Neural cell (in vitro differentiated cells): ENCODE measurements around the gene RBM38. TPM values are rescaled to one million over a fixed set of nuclear protein-coding genes. Genes with fewer than 3 reads are reported as not detected.

Source experiments
- H2AFZ ChIP-seq: fragments of 200-600, 300-800 bp; sonication (generic), shearing (Covaris generic); 2 replicates; pipeline ENCODE4 v1.6.0; 2014; ENCODE audit warnings: low read depth, mild to moderate bottlenecking, antibody characterized with exemption, low read length, moderate library complexity
- H3F3A ChIP-seq: fragments of 200-600 bp; shearing (Covaris generic); 2 replicates; pipeline ENCODE4 v1.6.1; 2016; ENCODE audit warnings: mild to moderate bottlenecking, moderate library complexity, mixed read lengths, antibody characterized with exemption, low read length; ENCODE audit not compliant: insufficient read depth, poor library complexity, severe bottlenecking
- H3K27ac ChIP-seq: fragments of 200-600, 300-800 bp; sonication (generic), shearing (Covaris generic); 2 replicates; pipeline ENCODE4 v1.5.1; 2014; ENCODE audit warnings: mild to moderate bottlenecking, low read length, moderate library complexity
- H3K27me3 ChIP-seq: fragments of 300-800, 200-600 bp; sonication (generic), shearing (Covaris generic); 2 replicates; pipeline ENCODE4 v1.6.0; 2014; ENCODE audit warnings: mild to moderate bottlenecking, low read depth, low read length, moderate library complexity; ENCODE audit not compliant: insufficient read depth
- H3K36me3 ChIP-seq: fragments of 300-800, 200-600 bp; sonication (generic), shearing (Covaris generic); 2 replicates; pipeline ENCODE4 v1.5.1; 2014; ENCODE audit warnings: mild to moderate bottlenecking, antibody characterized with exemption, low read length, moderate library complexity; ENCODE audit not compliant: insufficient read depth
- H3K4me2 ChIP-seq: fragments of 300-800, 200-600 bp; sonication (generic), shearing (Covaris generic); 2 replicates; pipeline ENCODE4 v1.6.0; 2014; ENCODE audit warnings: mild to moderate bottlenecking, low read length
- H3K4me3 ChIP-seq: fragments of 300-800, 200-600 bp; sonication (generic), shearing (Covaris generic); 2 replicates; pipeline ENCODE4 v1.5.1; 2014; ENCODE audit warnings: mild to moderate bottlenecking, low read length, moderate library complexity
- H3K79me2 ChIP-seq: fragments of 200-600 bp; shearing (Covaris generic); replicated peaks from 2 replicates; pipeline ENCODE4 v1.6.0; 2014; ENCODE audit warnings: mild to moderate bottlenecking, low read length, moderate library complexity; ENCODE audit not compliant: insufficient read depth
- H3K9ac ChIP-seq: fragments of 300-800, 200-600 bp; sonication (generic), shearing (Covaris generic); 2 replicates; pipeline ENCODE4 v1.6.1; 2016; ENCODE audit warnings: mild to moderate bottlenecking, low read length, mixed read lengths
- H3K9me2 ChIP-seq: fragments of 200-600 bp; shearing (Covaris generic); 2 replicates; pipeline ENCODE4 v1.6.1; 2016; ENCODE audit warnings: mild to moderate bottlenecking, low read length, mixed read lengths; ENCODE audit not compliant: insufficient read depth
- H3K9me3 ChIP-seq: fragments of 200-600, 300-800 bp; sonication (generic), shearing (Covaris generic); 2 replicates; pipeline ENCODE4 v1.6.1; 2016; ENCODE audit warnings: mild to moderate bottlenecking, mixed run types, low read length, moderate library complexity, mixed read lengths
- H4K20me1 ChIP-seq: fragments of 200-600 bp; shearing (Covaris generic); 2 replicates; pipeline ENCODE4 v1.6.1; 2016; ENCODE audit warnings: mild to moderate bottlenecking, mixed run types; ENCODE audit not compliant: insufficient read depth
- EP300 ChIP-seq: fragments of 450-650 bp; conservative IDR thresholded peaks from 2 replicates; pipeline ENCODE4 v1.6.1; 2014; ENCODE audit warnings: antibody characterized with exemption, mild to moderate bottlenecking, moderate library complexity; ENCODE audit not compliant: poor library complexity, severe bottlenecking
- EZH2 ChIP-seq: fragments of 200-600, 300-800 bp; shearing (Covaris generic), sonication (generic); IDR thresholded peaks from 2 replicates; pipeline ENCODE4 v1.6.1; 2014; ENCODE audit warnings: antibody characterized with exemption, low read length, borderline replicate concordance, mild to moderate bottlenecking; ENCODE audit not compliant: insufficient read depth, poor library complexity, severe bottlenecking
- MXI1 ChIP-seq: fragments of 450-650 bp; conservative IDR thresholded peaks from 2 replicates; pipeline ENCODE4 v1.6.1; 2014; ENCODE audit warnings: antibody characterized with exemption, mild to moderate bottlenecking; ENCODE audit not compliant: poor library complexity, severe bottlenecking
- POLR2AphosphoS5 ChIP-seq: IDR thresholded peaks from 2 replicates; pipeline ENCODE4 v1.6.1; 2012
- RAD21 ChIP-seq: fragments of 450-650 bp; conservative IDR thresholded peaks from 2 replicates; pipeline ENCODE4 v1.6.1; 2014; ENCODE audit warnings: antibody characterized with exemption, mild to moderate bottlenecking, moderate library complexity
- SMC3 ChIP-seq: fragments of 450-650 bp; conservative IDR thresholded peaks from 2 replicates; pipeline ENCODE4 v1.6.1; 2014; ENCODE audit warnings: antibody characterized with exemption, mild to moderate bottlenecking, moderate library complexity; ENCODE audit not compliant: poor library complexity
- TAF1 ChIP-seq: IDR thresholded peaks from 2 replicates; pipeline ENCODE4 v1.6.1; 2012; ENCODE audit warnings: low read depth
- polyA plus RNA-seq: library from polyadenylated mRNA; depleted of rRNA; stranded (reverse); fragments of >200 nt; gene quantifications from 2 replicates; pipeline ENCODE4 v1.2.3, GENCODE V29; 2014
- TF ChIP-seq, protein P1 (sequence below): fragments of 450-650 bp; IDR thresholded peaks from 2 replicates; pipeline ENCODE4 v1.5.1; 2014; ENCODE audit warnings: antibody characterized with exemption, mild to moderate bottlenecking, moderate library complexity; ENCODE audit not compliant: poor library complexity, severe bottlenecking
- TF ChIP-seq, protein P2 (sequence below): IDR thresholded peaks from 2 replicates; pipeline ENCODE4 v1.6.1; 2012; ENCODE audit warnings: borderline replicate concordance

RBM38 gene
- polyA plus RNA-seq, 1 donor from 2014 or later: 19.0 TPM

DNA sequence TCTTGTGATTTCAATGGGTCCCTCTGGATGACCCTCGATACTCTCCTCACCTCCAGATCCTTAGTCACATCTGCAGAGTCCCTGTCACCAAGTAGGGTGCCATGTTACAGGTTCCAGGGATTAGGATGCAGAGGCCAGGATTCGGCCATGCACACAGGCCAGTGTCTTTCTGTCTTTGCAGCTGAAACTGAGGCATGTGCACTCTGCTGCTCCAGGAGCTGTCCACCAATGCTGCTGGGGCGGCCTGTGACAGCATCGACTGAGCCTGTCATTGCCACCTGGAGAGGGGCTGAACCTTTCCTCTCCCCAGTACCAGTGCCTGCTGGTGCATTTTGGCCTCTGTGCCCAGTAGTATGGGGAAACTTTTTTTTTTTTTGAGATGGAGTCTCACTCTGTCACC is 4.4 kb upstream of the RBM38 start:
- Histone ChIP-seq H3K9ac (no peak overlapping the region), H3K4me2 (no peak overlapping the region), H3K9me3 (no peaks in the 10 kb centered on the region), H3K36me3 (no peaks in the 10 kb centered on the region), H2AFZ (no peak overlapping the region), H3F3A (no peaks in the 10 kb centered on the region), H3K27ac (no peak overlapping the region), H3K4me3 (no peak overlapping the region), H3K9me2 (no peaks in the 10 kb centered on the region), H3K27me3 (peaks cover 8% of the 10 kb centered on the region), H3K79me2 (no peaks in the 10 kb centered on the region), H4K20me1 (no peaks in the 10 kb centered on the region)
- TF ChIP-seq EZH2 (no peak), EP300 (no peak), RAD21 (no peak), MXI1 (no peak), POLR2AphosphoS5 (no peak), TAF1 (no peak), SMC3 (no peak)
- TF ChIP-seq, protein P1, sequence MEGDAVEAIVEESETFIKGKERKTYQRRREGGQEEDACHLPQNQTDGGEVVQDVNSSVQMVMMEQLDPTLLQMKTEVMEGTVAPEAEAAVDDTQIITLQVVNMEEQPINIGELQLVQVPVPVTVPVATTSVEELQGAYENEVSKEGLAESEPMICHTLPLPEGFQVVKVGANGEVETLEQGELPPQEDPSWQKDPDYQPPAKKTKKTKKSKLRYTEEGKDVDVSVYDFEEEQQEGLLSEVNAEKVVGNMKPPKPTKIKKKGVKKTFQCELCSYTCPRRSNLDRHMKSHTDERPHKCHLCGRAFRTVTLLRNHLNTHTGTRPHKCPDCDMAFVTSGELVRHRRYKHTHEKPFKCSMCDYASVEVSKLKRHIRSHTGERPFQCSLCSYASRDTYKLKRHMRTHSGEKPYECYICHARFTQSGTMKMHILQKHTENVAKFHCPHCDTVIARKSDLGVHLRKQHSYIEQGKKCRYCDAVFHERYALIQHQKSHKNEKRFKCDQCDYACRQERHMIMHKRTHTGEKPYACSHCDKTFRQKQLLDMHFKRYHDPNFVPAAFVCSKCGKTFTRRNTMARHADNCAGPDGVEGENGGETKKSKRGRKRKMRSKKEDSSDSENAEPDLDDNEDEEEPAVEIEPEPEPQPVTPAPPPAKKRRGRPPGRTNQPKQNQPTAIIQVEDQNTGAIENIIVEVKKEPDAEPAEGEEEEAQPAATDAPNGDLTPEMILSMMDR: no peak
- TF ChIP-seq, protein P2, sequence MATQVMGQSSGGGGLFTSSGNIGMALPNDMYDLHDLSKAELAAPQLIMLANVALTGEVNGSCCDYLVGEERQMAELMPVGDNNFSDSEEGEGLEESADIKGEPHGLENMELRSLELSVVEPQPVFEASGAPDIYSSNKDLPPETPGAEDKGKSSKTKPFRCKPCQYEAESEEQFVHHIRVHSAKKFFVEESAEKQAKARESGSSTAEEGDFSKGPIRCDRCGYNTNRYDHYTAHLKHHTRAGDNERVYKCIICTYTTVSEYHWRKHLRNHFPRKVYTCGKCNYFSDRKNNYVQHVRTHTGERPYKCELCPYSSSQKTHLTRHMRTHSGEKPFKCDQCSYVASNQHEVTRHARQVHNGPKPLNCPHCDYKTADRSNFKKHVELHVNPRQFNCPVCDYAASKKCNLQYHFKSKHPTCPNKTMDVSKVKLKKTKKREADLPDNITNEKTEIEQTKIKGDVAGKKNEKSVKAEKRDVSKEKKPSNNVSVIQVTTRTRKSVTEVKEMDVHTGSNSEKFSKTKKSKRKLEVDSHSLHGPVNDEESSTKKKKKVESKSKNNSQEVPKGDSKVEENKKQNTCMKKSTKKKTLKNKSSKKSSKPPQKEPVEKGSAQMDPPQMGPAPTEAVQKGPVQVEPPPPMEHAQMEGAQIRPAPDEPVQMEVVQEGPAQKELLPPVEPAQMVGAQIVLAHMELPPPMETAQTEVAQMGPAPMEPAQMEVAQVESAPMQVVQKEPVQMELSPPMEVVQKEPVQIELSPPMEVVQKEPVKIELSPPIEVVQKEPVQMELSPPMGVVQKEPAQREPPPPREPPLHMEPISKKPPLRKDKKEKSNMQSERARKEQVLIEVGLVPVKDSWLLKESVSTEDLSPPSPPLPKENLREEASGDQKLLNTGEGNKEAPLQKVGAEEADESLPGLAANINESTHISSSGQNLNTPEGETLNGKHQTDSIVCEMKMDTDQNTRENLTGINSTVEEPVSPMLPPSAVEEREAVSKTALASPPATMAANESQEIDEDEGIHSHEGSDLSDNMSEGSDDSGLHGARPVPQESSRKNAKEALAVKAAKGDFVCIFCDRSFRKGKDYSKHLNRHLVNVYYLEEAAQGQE: no peak

GRCh38 chr20:57387463-57387862 is 3.7 kb upstream of the RBM38 start:
- H4K20me1 ChIP-seq: no peaks in the 10 kb centered on the region
- no peak overlapping the region for H3K4me3 ChIP-seq
- TF ChIP-seq EZH2: no peak
- TF ChIP-seq, protein P1: no peak
- no peak for TF ChIP-seq EP300
- TF ChIP-seq MXI1: no peak
- TF ChIP-seq TAF1: no peak
- no peak for TF ChIP-seq SMC3
- no peak for TF ChIP-seq RAD21
- TF ChIP-seq POLR2AphosphoS5: no peak
- TF ChIP-seq, protein P2: no peak
- H3F3A ChIP-seq: no peaks in the 10 kb centered on the region
- no peak overlapping the region for H3K27ac ChIP-seq
- no peak overlapping the region for H2AFZ ChIP-seq
- H3K27me3 ChIP-seq: peaks cover 8% of the 10 kb centered on the region
- H3K9me3 ChIP-seq: no peaks in the 10 kb centered on the region
- no peaks in the 10 kb centered on the region for H3K79me2 ChIP-seq
- H3K36me3 ChIP-seq: no peaks in the 10 kb centered on the region
- no peak overlapping the region for H3K9ac ChIP-seq
- H3K4me2 ChIP-seq: no peak overlapping the region
- no peaks in the 10 kb centered on the region for H3K9me2 ChIP-seq
